Muscle layer of colon (tissue), 2 donors: ENCODE measurements around the gene PHLDB1.
"Not testable (repeated sequence)": the region's sequence is repeated elsewhere in the genome, so short reads cannot be mapped to it uniquely, and the experiment has no call there.

ENCODE experiments used
- H3K27ac ChIP-seq: one replicate; pipeline ENCODE4 v1.7.0; 2013; ENCODE audit warnings: low read depth, mild to moderate bottlenecking, low read length, moderate library complexity
- H3K27me3 ChIP-seq, 2 donors: one replicate each; pipeline ENCODE4 v1.7.0; 2013; ENCODE audit warnings: low read length in 2 of 2, mild to moderate bottlenecking in 2 of 2; ENCODE audit not compliant: insufficient read depth in 2 of 2, control insufficient read depth in 1 of 2
- H3K36me3 ChIP-seq: one replicate; pipeline ENCODE4 v1.7.0; 2013; ENCODE audit warnings: mild to moderate bottlenecking, low read length; ENCODE audit not compliant: insufficient read depth
- H3K4me1 ChIP-seq: one replicate; pipeline ENCODE4 v1.7.0; 2013; ENCODE audit warnings: mild to moderate bottlenecking, low read length; ENCODE audit not compliant: insufficient read depth
- H3K4me3 ChIP-seq, 2 donors: one replicate each; pipeline ENCODE4 v1.7.0; 2013; ENCODE audit warnings: low read length in 2 of 2, low read depth in 1 of 2, mild to moderate bottlenecking in 1 of 2, moderate library complexity in 1 of 2
- H3K9ac ChIP-seq: one replicate; pipeline ENCODE4 v1.7.0; 2013; ENCODE audit warnings: low read length
- H3K9me3 ChIP-seq: one replicate; pipeline ENCODE4 v1.7.0; 2013; ENCODE audit warnings: mild to moderate bottlenecking, low read length
- donor health status: abdominal sarcoma.
- donor health status: Adenocarcinoma of cecum.

The PHLDB1 gene

DNA sequence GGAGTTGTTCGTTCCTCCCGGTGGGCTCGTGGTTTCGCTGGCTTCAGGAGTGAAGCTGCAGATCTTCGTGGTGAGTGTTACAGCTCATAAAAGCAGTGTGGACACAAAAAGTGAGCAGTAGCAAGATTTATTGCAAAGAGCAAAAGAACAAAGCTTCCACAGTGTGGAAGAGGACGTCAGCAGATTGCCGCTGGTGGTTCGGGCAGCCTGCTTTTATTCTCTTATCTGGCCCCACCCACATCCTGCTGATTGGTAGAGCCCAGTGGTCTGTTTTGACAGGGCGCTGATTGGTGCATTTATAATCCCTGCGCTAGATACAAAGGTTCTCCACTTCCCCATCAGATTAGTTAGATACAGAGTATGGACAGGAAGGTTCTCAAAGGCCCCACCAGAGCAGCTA is 80.9 kb downstream of the PHLDB1 start:
- not testable (repeated sequence) for H3K27me3 ChIP-seq, H3K9ac ChIP-seq, H3K9me3 ChIP-seq, H3K27ac ChIP-seq, H3K36me3 ChIP-seq, H3K4me3 ChIP-seq
- H3K4me1 ChIP-seq, result peaks cover 10% of the 10 kb centered on the region

DNA sequence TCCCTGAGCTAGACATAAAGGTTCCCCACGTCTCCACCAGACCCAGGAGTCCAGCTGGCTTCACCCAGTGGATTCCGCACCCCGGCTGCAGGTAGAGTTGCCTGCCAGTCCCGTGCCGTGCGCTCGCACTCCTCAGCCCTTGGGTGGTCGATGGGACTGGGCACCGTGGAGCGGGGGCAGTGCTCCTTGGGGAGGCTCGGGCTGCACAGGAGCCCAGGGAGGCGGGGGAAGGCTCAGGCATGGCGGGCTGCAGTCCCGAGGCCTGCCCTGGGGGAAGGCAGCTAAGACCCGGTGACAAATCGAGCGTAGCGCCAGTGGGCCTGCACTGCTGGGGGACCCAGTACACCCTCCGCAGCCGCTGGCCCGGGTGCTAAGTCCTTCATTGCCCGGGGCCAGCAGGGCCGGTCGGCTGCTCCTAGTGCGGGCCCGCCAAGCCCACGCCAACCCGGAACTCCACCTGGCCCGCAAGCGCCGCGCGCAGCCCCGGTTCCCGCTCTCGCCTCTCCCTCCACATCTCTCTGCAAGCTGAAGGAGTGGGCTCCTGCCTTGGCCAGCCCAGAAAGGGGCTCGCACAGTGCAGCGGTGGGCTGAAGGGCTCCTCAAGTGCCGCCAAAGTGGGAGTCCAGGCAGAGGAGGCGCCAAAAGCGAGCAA is 81.6 kb downstream of the PHLDB1 start:
- Histone ChIP-seq H3K27ac (no peak overlapping the region), H3K4me3 (no peak overlapping the region)

DNA sequence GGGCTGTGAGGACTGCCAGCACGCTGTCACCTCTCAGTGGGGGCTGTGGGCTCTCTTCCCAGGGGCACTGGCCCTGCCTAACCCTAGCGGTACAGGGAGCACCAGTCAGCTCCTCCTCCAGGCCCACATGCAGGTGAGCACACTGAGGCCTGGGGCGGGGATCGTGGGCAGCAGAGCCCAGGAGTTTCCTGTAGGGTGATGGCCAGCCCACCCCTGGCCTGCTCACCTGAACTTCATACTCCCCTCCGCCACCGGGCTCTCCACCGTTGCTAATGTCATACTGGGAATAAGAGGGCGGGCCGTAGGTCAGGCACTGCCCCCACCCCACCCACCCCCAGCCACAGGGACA is 82.1 kb downstream of the PHLDB1 start:
- Histone ChIP-seq H3K36me3 (no peaks in the 10 kb centered on the region), H3K9me3 (no peaks in the 10 kb centered on the region), H3K27ac (no peak overlapping the region), H3K27me3 (no peaks in the 10 kb centered on the region), H3K9ac (no peak overlapping the region), H3K4me1 (peaks cover 10% of the 10 kb centered on the region), H3K4me3 (no peak overlapping the region)

More for the DNA sequence above, 81.6 kb downstream of the PHLDB1 start:
- peaks cover 10% of the 10 kb centered on the region for H3K4me1 ChIP-seq
- no peaks in the 10 kb centered on the region for H3K9me3 ChIP-seq
- no peak overlapping the region for H3K9ac ChIP-seq
- H3K27me3 ChIP-seq, result no peaks in the 10 kb centered on the region
- H3K36me3 ChIP-seq, result no peaks in the 10 kb centered on the region

DNA sequence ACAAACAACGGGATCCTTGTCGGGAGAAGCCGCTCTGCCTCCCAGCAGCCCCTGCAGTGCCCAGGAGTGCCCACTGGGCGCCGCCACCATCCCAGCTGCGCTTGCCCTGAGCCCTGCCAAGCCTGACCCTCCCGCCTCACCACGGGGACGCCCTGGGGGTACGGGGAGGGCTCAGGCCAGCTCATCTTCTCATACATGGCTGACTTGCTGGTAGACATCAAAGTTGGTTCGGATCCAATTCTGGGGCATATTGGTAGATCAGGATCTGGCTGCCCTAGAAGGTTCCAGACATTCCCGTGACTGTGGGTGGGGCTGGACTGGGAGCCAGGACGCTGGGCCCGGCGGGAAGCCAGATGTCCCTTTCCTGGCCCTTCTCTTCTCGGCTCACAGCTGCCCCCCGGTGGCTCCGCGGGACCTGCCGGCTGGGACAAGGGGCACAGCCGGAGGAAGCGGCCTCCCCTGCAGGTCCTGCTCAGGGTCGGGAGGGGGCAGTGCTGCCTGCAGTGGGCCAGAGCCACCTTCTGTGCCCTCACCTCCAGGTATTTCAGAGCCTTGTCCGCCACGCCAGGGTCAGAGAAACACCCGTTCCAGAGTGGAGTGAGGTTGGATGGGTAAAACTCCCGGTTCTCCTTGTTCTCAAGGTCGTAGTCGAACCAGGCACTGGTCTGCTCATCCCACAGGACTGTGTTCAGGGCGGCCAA is 82.6 kb downstream of the PHLDB1 start:
- H3K9me3 ChIP-seq, result no peaks in the 10 kb centered on the region
- no peak overlapping the region for H3K9ac ChIP-seq
- H3K27me3 ChIP-seq, result no peaks in the 10 kb centered on the region
- peak overlapping the region; percentile 29 to 68 for H3K4me3 ChIP-seq
- H3K4me1 ChIP-seq, result peaks cover 10% of the 10 kb centered on the region
- no peaks in the 10 kb centered on the region for H3K36me3 ChIP-seq
- H3K27ac ChIP-seq, result peak overlapping the region; percentile 36

DNA sequence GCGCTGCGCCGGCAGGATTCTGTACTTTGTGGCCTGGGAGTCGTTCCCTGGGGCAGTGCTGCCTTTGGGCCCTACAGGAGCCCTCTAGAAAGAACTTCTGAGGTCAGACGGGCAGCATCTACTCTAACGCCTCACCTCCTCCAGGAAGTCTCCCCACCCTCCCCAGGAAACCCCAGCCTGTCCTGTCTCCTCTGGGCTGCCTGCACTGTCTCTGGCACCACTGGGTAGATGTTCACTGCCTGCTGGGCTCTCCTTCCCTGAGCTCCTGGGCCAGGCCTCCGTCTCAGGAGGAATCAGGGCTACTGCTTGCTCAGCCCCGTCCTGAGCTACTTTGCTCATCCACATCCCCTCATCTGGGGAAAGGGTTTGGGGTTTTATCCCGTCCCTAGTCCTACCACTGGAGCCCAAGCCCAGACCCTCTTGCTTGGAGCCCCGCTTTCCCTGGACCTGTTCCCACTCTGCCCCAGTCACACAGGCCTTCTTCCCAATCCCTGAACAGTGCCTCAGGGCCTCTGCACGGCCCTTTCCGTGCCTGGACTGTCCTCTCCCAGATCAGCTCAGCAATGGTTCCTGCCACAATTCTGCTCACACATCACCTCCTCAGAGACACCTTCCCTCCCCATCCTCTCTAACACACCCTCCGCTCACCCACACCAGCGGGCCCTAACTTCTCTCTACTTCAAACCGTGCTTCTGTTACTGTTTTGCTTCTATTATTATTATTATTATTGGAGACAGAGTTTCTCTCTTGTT is 83.3 kb downstream of the PHLDB1 start:
- Histone ChIP-seq H3K9ac (no peak overlapping the region), H3K4me1 (peaks cover 10% of the 10 kb centered on the region), H3K27ac (no peak overlapping the region), H3K9me3 (no peaks in the 10 kb centered on the region), H3K4me3 (peak overlapping the region; percentile 18 to 68), H3K27me3 (no peaks in the 10 kb centered on the region), H3K36me3 (no peaks in the 10 kb centered on the region)

DNA sequence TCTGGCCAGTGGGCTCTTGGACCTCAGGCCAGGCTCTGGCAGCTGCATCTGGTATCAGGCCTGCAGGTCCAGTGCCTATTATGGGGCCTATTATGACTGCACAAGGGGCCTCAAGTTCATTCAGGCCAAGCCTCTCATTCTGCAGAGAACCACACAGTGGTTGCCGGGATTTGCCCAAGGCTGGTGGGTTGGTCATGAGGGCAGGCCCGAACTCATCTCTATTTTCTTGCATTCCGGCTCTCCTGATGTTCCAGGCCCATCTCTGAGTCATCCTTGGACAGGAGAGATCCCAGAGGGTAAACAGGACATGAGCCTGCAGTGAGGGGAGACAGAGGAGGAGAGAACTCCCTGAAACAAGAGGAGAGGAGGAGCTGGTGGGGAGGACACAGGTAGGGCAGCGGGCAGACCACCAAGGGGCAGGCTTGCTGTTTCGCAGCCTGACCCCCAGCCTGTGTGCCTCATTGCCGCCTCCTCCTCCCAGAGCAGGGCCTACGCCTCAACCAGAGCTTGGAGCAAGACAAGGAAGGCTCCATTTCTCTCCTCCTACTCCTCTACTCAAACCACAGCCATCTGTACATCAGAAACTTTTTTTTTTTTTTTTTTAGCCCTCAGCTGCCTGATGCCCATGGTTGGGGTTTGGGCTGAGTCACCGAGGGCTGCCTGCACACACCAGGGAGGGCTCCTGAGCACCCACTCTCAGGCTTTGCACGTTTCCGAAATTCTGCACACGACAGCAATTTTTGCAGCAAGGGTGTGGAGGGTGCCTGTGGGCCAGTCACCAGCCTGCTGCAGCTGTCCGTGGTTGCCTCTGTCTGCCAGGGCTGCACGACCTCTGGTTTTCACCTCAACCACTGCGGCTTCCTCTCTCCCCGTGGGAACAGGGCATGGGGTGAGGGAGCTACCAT is 84.8 kb downstream of the PHLDB1 start:
- Histone ChIP-seq H3K4me1 (peaks cover 10% of the 10 kb centered on the region), H3K36me3 (no peaks in the 10 kb centered on the region), H3K9ac (no peak overlapping the region), H3K4me3 (no peak overlapping the region), H3K27me3 (no peaks in the 10 kb centered on the region), H3K9me3 (no peaks in the 10 kb centered on the region), H3K27ac (no peak overlapping the region)

DNA sequence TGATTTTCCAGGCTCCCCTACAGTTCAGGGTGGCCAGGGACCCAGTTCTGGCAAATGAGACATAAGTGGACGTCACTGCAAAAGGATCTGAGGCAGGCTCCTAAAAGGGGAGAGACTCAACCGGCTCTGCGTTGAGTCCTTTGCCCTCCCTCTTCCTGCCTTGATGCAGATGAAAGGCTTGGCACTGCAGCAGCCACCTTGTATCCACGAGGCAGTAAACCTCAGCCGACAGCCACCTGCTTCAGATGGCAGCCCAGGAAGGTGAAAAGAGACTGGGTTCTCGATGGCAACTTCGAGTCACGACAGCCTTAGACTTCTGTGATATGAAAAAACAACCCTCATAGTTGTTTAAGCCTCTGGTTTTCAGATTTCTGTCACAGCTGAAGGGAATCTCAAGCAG is 86.8 kb downstream of the PHLDB1 start:
- Histone ChIP-seq H3K36me3 (no peaks in the 10 kb centered on the region), H3K27ac (no peak overlapping the region), H3K4me1 (peaks cover 9% of the 10 kb centered on the region), H3K4me3 (no peak overlapping the region), H3K9me3 (no peaks in the 10 kb centered on the region), H3K27me3 (no peaks in the 10 kb centered on the region), H3K9ac (no peak overlapping the region)

DNA sequence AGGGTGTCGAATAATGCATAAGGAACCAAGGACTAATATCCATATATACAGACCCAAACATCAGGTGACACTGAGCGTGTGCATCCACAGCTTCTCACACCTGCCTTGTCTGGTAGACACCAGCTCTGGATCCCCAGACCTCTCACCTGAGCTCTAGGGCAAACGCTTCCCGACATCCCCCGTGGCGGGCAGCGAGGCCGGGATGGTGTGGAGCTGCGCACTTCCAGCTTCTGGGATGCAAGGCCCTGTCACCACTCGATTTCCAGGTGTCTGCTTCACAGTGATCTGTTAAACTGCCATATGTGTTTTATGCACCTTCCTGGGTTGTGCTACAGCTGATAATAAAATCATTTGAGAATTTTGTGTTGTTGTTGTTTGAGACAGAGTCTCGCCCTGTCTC is 87.4 kb downstream of the PHLDB1 start:
- Histone ChIP-seq H3K4me3 (no peak overlapping the region), H3K36me3 (no peaks in the 10 kb centered on the region), H3K9me3 (no peaks in the 10 kb centered on the region), H3K27ac (no peak overlapping the region), H3K4me1 (peaks cover 6% of the 10 kb centered on the region), H3K27me3 (no peaks in the 10 kb centered on the region), H3K9ac (no peak overlapping the region)

DNA sequence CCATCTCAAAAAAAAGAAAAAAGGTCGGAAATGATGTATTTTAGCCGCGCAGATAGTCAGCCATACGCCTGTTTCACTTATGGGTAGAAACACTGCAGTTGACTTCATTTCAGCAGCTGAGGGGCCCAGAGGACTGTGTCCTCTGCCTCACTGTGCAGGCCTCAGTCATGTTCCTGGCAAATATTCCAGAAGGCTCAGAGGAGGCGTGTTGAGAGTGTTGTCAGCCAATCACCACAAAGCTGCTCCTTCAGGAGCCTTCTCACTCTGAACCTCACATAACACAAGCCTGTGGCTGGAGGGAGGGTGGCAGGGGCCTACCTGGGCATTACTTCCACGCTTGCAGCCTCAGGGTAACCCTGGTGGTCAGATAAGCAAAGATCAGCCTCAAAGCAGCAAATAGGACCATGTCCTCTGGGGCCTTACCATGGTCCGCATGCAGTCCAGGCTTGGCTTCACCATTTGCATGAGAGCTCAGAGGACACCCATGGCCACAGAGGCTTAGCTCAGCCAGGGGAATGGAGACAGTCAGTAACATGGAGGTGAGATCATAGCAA is 89.3 kb downstream of the PHLDB1 start:
- H3K4me3 ChIP-seq, result no peak overlapping the region
- H3K27me3 ChIP-seq, result no peaks in the 10 kb centered on the region
- H3K9ac ChIP-seq, result no peak overlapping the region
- H3K27ac ChIP-seq, result no peak overlapping the region
- H3K36me3 ChIP-seq, result no peaks in the 10 kb centered on the region
- no peaks in the 10 kb centered on the region for H3K4me1 ChIP-seq
- H3K9me3 ChIP-seq, result no peaks in the 10 kb centered on the region

DNA sequence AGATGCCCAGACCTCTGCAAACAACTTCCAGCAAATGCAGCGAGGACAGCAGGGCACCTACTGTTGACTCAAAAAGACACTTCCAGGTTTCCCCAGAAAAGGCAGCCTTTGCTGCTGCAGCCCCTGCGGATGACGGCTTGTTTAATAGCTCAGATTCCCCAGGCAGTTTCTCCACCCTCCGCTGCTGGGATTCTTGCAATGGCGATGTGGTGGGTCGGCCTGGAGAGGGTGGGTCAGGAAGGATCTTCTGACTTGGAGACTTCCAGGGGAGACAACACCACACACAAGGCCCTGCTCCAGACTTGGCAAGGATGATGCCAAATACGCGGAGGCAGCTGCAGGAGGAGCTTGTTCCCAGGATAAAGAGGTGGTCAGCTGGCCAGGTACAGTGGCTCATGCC is 89.9 kb downstream of the PHLDB1 start:
- Histone ChIP-seq H3K4me3 (no peak overlapping the region), H3K4me1 (no peaks in the 10 kb centered on the region), H3K9me3 (no peaks in the 10 kb centered on the region), H3K9ac (no peak overlapping the region), H3K36me3 (no peaks in the 10 kb centered on the region), H3K27ac (no peak overlapping the region), H3K27me3 (no peaks in the 10 kb centered on the region)
